Stimulated activated CD8-positive, alpha-beta memory T cell treated with anti-CD3 and anti-CD28 coated beads, Interleukin-12 subunit alpha, Interleukin-12 subunit beta, amount 100 ng/mL, for 4 hours (primary cell): ENCODE results near the gene SLC22A1.
A peak's percentile ranks its signal among the peaks of the same experiment; 100 is the strongest.
"Not testable (repeated sequence)": the region's sequence is repeated elsewhere in the genome, so short reads cannot be mapped to it uniquely, and the experiment has no call there.

Experiments
- DNase-seq: peaks from one replicate; pipeline ENCODE4 v3.0.0-alpha.2; 2020; ENCODE audit warnings: low read depth

The SLC22A1 gene

GRCh38 chr6:160137989-160138835, 16.6 kb downstream of the SLC22A1 start:
- peak; percentile 12 for DNase-seq

- no peak for DNase-seq
Measured at GRCh38 chr6:160138839-160139419, 17.3 kb downstream of the SLC22A1 start.

GRCh38 chr6:160139420-160139851, 17.8 kb downstream of the SLC22A1 start:
- no peak for DNase-seq

- not testable (repeated sequence) for DNase-seq
Measured at GRCh38 chr6:160140493-160140892, 18.9 kb downstream of the SLC22A1 start.

- no peak for DNase-seq
Measured at GRCh38 chr6:160141001-160141726, 19.5 kb downstream of the SLC22A1 start.

GRCh38 chr6:160142115-160142715, 20.6 kb downstream of the SLC22A1 start:
- no peak for DNase-seq

GRCh38 chr6:160146454-160147145, 25.0 kb downstream of the SLC22A1 start:
- DNase-seq: no peak

GRCh38 chr6:160147146-160147536, 25.5 kb downstream of the SLC22A1 start:
- DNase-seq: no peak

- DNase-seq: no peak
Measured at GRCh38 chr6:160154471-160154870, 32.9 kb downstream of the SLC22A1 start.

GRCh38 chr6:160156842-160157241, 35.2 kb downstream of the SLC22A1 start:
- DNase-seq: no peak

GRCh38 chr6:160160450-160160849, 38.8 kb downstream of the SLC22A1 start:
- no peak for DNase-seq

- no peak for DNase-seq
Measured at GRCh38 chr6:160160929-160161646, 39.5 kb downstream of the SLC22A1 start.

- no peak for DNase-seq
Measured at GRCh38 chr6:160161647-160161986, 40.0 kb downstream of the SLC22A1 start.

- no peak for DNase-seq
Measured at GRCh38 chr6:160162030-160162566, 40.5 kb downstream of the SLC22A1 start.

- DNase-seq: no peak
Measured at GRCh38 chr6:160163425-160163824, 41.8 kb downstream of the SLC22A1 start.

- no peak for DNase-seq
Measured at GRCh38 chr6:160163912-160164311, 42.3 kb downstream of the SLC22A1 start.

GRCh38 chr6:160165928-160166327, 44.3 kb downstream of the SLC22A1 start:
- DNase-seq: not testable (repeated sequence)

GRCh38 chr6:160167604-160168399, 46.2 kb downstream of the SLC22A1 start:
- DNase-seq: no peak

GRCh38 chr6:160170018-160170680, 48.5 kb downstream of the SLC22A1 start:
- no peak for DNase-seq

- no peak for DNase-seq
Measured at GRCh38 chr6:160172704-160173103, 51.1 kb downstream of the SLC22A1 start.
